HG03066 (cell line): Measurements from ENCODE around the gene KDM6A.
A peak's percentile ranks its signal among the peaks of the same experiment; 100 is the strongest.
"Not testable (repeated sequence)": the region's sequence is repeated elsewhere in the genome, so short reads cannot be mapped to it uniquely, and the experiment has no call there.

Experiments used
- ATAC-seq: cut with Tn5 transposase; IDR thresholded peaks from one replicate; pipeline ENCODE4 v1.9.1; 2021; ENCODE audit warnings: low read depth; ENCODE audit not compliant: unreplicated experiment

Gene KDM6A

DNA sequence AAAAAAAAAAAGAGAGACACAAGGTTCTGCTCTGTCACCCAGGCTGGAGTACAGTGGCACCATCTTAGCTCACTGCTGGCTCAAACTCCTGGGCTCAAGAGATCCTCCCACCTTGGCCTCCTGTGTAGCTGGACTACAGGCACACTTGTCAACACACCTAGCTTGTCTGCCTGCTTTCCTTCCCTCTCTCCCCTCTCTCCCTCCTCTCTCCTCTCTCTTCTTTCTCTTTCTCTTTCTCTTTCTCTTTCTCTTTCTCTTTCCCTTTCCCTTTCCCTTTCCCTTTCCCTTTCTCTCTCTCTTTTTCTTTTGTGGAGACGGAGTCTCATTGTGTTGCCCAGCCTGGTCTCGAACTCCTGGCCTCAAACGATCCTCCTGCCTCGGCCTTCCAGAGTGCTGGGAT lies 195.6 kb downstream of the KDM6A start:
- no peak for ATAC-seq

GRCh38 chrX:45070116-45071007 lies 197.4 kb downstream of the KDM6A start:
- ATAC-seq: no peak

DNA sequence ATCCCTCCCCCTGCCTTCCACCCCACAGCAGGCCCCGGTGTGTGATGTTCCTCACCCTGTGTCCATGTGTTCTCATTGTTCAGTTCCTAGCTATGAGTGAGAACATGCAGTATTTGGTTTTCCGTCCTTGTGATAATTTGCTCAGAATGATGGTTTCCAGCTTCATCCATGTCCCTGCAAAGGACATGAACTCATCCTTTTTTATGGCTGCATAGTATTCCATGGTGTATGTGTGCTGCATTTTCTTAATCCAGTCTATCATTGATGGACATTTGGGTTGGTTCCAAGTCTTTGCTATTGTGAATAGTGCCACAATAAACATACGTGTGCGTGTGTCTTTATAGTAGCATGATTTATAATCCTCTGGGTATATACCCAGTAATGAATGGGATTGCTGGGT lies 200.0 kb downstream of the KDM6A start:
- not testable (repeated sequence) for ATAC-seq

- peak; percentile 73 for ATAC-seq
These were observed 204.9 kb downstream of the KDM6A start for GRCh38 chrX:45077748-45078424.

DNA sequence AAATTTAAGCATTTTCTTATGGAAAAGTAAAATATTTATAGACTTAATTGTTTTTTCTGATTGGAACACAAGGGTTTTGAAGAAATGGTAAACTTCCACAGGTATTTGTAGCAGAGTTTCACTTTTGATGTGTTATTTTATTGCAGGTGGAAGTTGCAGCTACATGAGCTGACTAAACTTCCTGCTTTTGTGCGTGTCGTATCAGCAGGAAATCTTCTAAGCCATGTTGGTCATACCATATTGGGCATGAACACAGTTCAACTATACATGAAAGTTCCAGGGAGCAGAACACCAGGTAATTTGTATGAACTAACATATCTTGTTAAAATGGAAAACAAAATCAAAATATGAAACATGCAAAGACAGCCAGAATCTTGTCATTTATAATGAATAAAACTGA lies 210.3 kb downstream of the KDM6A start:
- ATAC-seq: no peak

GRCh38 chrX:45110494-45110893 lies 237.5 kb downstream of the KDM6A start:
- ATAC-seq: no peak

GRCh38 chrX:45126158-45126557 lies 253.2 kb downstream of the KDM6A start:
- no peak for ATAC-seq

- no peak for ATAC-seq
These were observed 256.0 kb downstream of the KDM6A start for GRCh38 chrX:45128896-45129454.

- ATAC-seq: no peak
These were observed 260.5 kb downstream of the KDM6A start for GRCh38 chrX:45133465-45133864.

- no peak for ATAC-seq
These were observed 261.3 kb downstream of the KDM6A start for GRCh38 chrX:45134315-45134731.

- ATAC-seq: no peak
These were observed 261.8 kb downstream of the KDM6A start for GRCh38 chrX:45134775-45135174.

DNA sequence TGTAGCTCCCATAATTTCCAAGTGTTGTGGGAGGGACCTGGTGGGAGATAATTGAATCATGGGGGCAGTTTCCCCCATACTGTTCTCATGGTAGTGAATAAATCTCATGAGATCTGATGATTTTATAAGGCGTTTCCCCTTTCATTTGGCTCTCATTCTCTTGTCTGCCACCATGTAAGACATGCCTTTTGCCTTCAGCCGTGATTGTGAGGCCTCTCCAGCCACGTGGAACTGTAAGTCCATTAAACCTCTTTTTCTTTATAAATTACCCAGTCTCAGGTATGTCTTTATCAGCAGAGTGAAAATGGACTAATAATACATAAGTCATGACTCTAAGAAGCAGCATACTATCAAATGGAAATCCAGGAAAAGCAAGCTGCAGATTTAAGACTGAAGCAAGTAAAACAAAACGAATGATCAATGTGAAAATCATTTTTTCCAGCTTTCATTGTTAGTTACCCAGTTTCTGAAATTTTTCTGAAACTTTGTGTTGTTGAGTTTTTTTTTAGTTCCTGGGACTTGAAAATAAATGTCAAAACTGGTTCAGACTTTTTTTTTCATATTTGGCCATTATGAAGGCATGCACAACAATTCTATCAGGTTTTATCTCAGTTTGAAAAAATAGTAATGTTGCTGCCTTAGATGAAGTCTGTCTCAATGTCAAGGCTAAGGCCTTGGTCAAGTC lies 262.5 kb downstream of the KDM6A start:
- ATAC-seq: not testable (repeated sequence)

GRCh38 chrX:45137531-45137930 lies 264.5 kb downstream of the KDM6A start:
- no peak for ATAC-seq

DNA sequence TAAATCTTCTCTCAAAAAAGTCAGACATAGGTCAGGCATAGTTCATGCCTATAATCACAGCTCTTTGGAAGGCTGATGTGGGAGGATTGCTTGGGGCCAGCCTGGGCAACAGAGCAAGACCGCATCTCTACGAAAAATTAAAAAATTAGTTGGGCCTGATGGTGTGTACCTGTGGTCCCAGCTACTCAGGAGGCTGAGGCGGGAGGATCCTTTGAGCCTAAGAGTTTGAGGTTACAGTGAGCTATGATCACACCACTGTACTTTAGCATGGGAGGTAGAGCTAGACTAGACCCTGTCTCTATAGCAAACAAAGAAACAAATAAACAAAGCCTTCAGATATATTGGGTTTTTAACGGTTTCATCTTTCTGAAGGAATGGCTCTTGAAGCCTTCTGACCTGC lies 265.5 kb downstream of the KDM6A start:
- ATAC-seq: no peak

DNA sequence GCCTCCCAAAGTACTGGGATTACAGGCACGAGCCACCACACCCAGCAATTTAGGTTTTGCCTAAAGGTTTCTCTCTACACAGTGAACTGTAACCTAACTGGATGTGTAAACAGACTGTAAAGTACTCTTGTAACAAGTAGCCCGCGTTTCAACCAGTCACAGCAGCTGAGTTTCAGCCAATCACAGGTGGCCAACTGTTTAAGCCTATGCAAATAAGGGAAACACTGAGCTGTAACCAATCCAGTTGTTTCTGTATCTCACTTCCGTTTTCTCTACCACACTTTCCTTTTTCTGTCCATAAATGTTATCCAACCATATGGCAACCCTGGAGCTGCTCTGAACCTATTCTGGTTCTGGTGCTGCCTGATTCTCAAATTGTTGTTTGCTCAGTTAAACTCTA lies 267.8 kb downstream of the KDM6A start:
- ATAC-seq: no peak

- no peak for ATAC-seq
These were observed 269.2 kb downstream of the KDM6A start for GRCh38 chrX:45142185-45142584.

DNA sequence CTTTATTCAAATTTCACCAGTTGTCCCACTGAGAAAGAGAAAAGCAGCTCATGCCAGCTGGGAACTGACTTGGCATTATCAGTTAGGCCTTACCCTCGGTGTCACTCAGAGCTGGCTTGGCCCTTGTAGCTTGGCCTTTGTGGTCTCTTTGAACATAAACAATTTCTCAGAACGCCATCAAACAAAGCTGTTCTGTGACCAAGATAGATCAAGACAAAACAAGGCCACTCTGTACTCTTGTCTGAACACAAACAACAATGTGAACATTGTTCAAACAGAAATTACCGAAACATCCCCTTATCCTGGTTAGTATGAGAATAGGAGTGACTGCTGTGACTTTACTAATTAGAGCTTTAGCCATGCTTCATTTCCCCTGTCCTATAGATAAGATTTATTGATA lies 270.5 kb downstream of the KDM6A start:
- ATAC-seq: no peak

GRCh38 chrX:45145492-45146215 lies 272.7 kb downstream of the KDM6A start:
- ATAC-seq: no peak

- ATAC-seq: no peak
These were observed 277.8 kb downstream of the KDM6A start for GRCh38 chrX:45150821-45151220.

GRCh38 chrX:45154033-45154360 lies 281.0 kb downstream of the KDM6A start:
- no peak for ATAC-seq

DNA sequence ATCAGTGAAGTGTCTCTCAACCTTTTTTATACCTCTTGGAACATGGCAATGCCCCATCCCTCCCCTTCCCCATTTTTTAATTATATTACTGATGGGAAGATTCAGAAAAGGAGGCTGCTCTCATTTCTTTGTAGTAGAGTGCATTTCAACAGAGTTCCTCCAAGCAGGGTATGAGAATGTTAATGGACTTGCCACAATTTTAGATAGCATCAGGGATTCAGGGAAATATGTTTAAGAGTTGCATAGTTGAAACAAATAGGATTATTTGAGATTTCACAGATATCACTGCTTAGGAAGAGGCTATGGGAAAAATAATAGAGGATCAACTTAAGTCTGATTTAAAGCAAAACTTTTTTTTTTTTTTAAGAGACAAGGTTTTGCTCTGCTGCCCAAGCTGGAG lies 281.5 kb downstream of the KDM6A start:
- ATAC-seq: no peak
